CD14-positive monocyte (primary cell): Measurements from ENCODE around the gene KIF2A. TPM values are rescaled to one million over a fixed set of nuclear protein-coding genes. Genes with fewer than 3 reads are reported as not detected.

Experiments used
- DNase-seq, 3 donors: peaks; one replicate each; pipeline ENCODE4 v3.0.0-alpha.2; 2011 to 2022
- H2AFZ ChIP-seq: 2 replicates; pipeline ENCODE4 v1.6.0; 2012; ENCODE audit warnings: mild to moderate bottlenecking, low read depth, low read length, inconsistent platforms; ENCODE audit not compliant: insufficient read depth, poor library complexity, severe bottlenecking
- H3K27ac ChIP-seq, 2 donors: 1 replicate in 1 of 2; 2 replicates in 1 of 2; pipeline ENCODE4 v1.5.1; 2012 to 2013; ENCODE audit warnings: low read length in 2 of 2, control low read depth in 1 of 2, inconsistent platforms in 1 of 2, low read depth in 1 of 2, mild to moderate bottlenecking in 1 of 2
- H3K27me3 ChIP-seq, 2 donors: one replicate each; pipeline versions ENCODE4 v1.6.0 to v1.6.1; 2011 to 2013; ENCODE audit warnings: low read length in 2 of 2; ENCODE audit not compliant: control insufficient read depth in 2 of 2, insufficient read depth in 2 of 2
- H3K36me3 ChIP-seq, 2 donors: replicated peaks in 1 of 2; 1 replicate in 1 of 2; 2 replicates in 1 of 2; pipeline versions ENCODE4 v1.5.1 to v1.6.1; 2012 to 2013; ENCODE audit warnings: low read length in 2 of 2, control low read depth in 1 of 2, inconsistent platforms in 1 of 2, mild to moderate bottlenecking in 1 of 2; ENCODE audit not compliant: insufficient read depth in 2 of 2, control insufficient read depth in 1 of 2
- H3K4me1 ChIP-seq, 2 donors: 1 replicate in 1 of 2; 2 replicates in 1 of 2; pipeline versions ENCODE4 v1.5.1 to v1.6.1; 2012 to 2013; ENCODE audit warnings: low read length in 2 of 2, control low read depth in 1 of 2, inconsistent platforms in 1 of 2, mild to moderate bottlenecking in 1 of 2, moderate library complexity in 1 of 2; ENCODE audit not compliant: insufficient read depth in 2 of 2, control insufficient read depth in 1 of 2
- H3K4me2 ChIP-seq: replicated peaks from 2 replicates; pipeline ENCODE3; 2012; ENCODE audit warnings: low read length, moderate library complexity, mild to moderate bottlenecking; ENCODE audit not compliant: poor library complexity, severe bottlenecking; ENCODE audit errors: extremely low read depth
- H3K4me3 ChIP-seq, 3 experiments: fragments of 200-600 bp in 1 of 3; sonication (generic) in 1 of 3; replicated peaks in 1 of 3; 1 replicate in 2 of 3; 2 replicates in 1 of 3; pipeline ENCODE4 v1.5.1; 2011 to 2013; ENCODE audit warnings: low read length in 3 of 3, mild to moderate bottlenecking in 3 of 3, control low read depth in 2 of 3, low read depth in 2 of 3, inconsistent platforms in 1 of 3, moderate library complexity in 1 of 3
- H3K79me2 ChIP-seq: 2 replicates; pipeline ENCODE4 v1.6.0; 2012; ENCODE audit warnings: mild to moderate bottlenecking, control low read depth, inconsistent platforms, low read length, moderate library complexity; ENCODE audit not compliant: insufficient read depth
- H3K9ac ChIP-seq: 2 replicates; pipeline ENCODE4 v1.6.0; 2017; ENCODE audit warnings: low read length, mild to moderate bottlenecking; ENCODE audit not compliant: insufficient read depth, poor library complexity, severe bottlenecking
- H3K9me3 ChIP-seq, 2 donors: replicated peaks in 1 of 2; 1 replicate in 1 of 2; 2 replicates in 1 of 2; pipeline versions ENCODE4 v1.5.1 to v1.6.1; 2012 to 2013; ENCODE audit warnings: low read length in 2 of 2, control low read depth in 1 of 2; ENCODE audit not compliant: control insufficient read depth in 1 of 2, insufficient read depth in 1 of 2
- H4K20me1 ChIP-seq: 2 replicates; pipeline ENCODE4 v1.6.0; 2012; ENCODE audit warnings: mild to moderate bottlenecking, low read length, control low read depth, moderate library complexity; ENCODE audit not compliant: insufficient read depth
- H3K27ac Mint-ChIP-seq, 7 donors: one replicate each; pipeline ENCODE4 v1.8.0; 2020; ENCODE audit warnings: mild to moderate bottlenecking in 7 of 7, mixed read lengths in 7 of 7, moderate library complexity in 6 of 7, inconsistent platforms in 2 of 7
- H3K27me3 Mint-ChIP-seq, 3 donors: one replicate each; pipeline ENCODE4 v1.8.0; 2021 to 2022; ENCODE audit warnings: low read depth in 3 of 3, mild to moderate bottlenecking in 3 of 3, mixed read lengths in 3 of 3, moderate library complexity in 3 of 3, inconsistent platforms in 1 of 3
- H3K36me3 Mint-ChIP-seq, 2 donors: one replicate each; pipeline ENCODE4 v1.8.0; 2020; ENCODE audit warnings: mixed read lengths in 2 of 2, inconsistent platforms in 1 of 2, mild to moderate bottlenecking in 1 of 2
- H3K4me1 Mint-ChIP-seq: one replicate; pipeline ENCODE4 v1.8.0; 2020; ENCODE audit warnings: mild to moderate bottlenecking, mixed read lengths
- H3K4me3 Mint-ChIP-seq, 2 donors: one replicate each; pipeline ENCODE4 v1.8.0; 2020; ENCODE audit warnings: mild to moderate bottlenecking in 2 of 2, mixed read lengths in 2 of 2, moderate library complexity in 1 of 2
- H3K9me3 Mint-ChIP-seq, 7 donors: one replicate each; pipeline ENCODE4 v1.8.0; 2020 to 2022; ENCODE audit warnings: mixed read lengths in 7 of 7, mild to moderate bottlenecking in 6 of 7, moderate library complexity in 6 of 7, inconsistent platforms in 2 of 7
- WGBS: methylation state at CpG from one replicate; pipeline ENCODE4 v1.1.5; 2013; ENCODE audit warnings: missing lambda C conversion rate; ENCODE audit not compliant: insufficient coverage; 5-methylcytosine and 5-hydroxymethylcytosine counted together
- intact Hi-C, 2 donors: fragments of 100-400 bp; cut with micrococcal nuclease; formaldehyde crosslinking; loops; one replicate each; pipeline versions ENCODE4 v1.15.0 to v1.15.1; 2023
- polyA minus RNA-seq: library from RNA; depleted of rRNA, polyadenylated mRNA; stranded (reverse); fragments of >200 nt; gene quantifications from 2 replicates; pipeline ENCODE4 v1.2.3, GENCODE V29; 2012
- polyA plus RNA-seq, 3 donors: library from polyadenylated mRNA; depleted of rRNA in 1 of 3; unstranded in 2 of 3; stranded (reverse) in 1 of 3; fragments of 300-500 nt in 2 of 3; fragments of >200 nt in 1 of 3; fragmentation: Illumina TruSeq in 2 of 3; gene quantifications; 1 replicate in 2 of 3; 2 replicates in 1 of 3; pipeline ENCODE4 v1.2.3, GENCODE V29; 2012 to 2021
- total RNA-seq, 12 experiments: library from RNA in 1 of 12; stranded (reverse) in 1 of 12; fragments of 120-200 nt in 1 of 12; gene quantifications; one replicate each; pipeline ENCODE4 v1.2.4 and lab custom pipeline; 2013 to 2026; ENCODE audit warnings: mixed read lengths in 6 of 12, inconsistent platforms in 1 of 12
- TF ChIP-seq, protein P1 (sequence below): fragments of 200-600 bp; IDR thresholded peaks from one replicate; pipeline ENCODE4 v1.8.0; 2022; ENCODE audit warnings: antibody characterized with exemption, mild to moderate bottlenecking

The KIF2A gene
- 24.9 TPM for total RNA-seq (2013)
- polyA plus RNA-seq (10 to 100 TPM in 2 of 3 donors, 1 to 10 TPM in 1; 9.7 to 24.6 (median 21.7) TPM), polyA minus RNA-seq (10.1 and 20.2 TPM in 2 replicates), total RNA-seq (lab: John Stamatoyannopoulos, UW) (11.0 to 63.6 (median 27.9) reads per million in 11 experiments)

DNA sequence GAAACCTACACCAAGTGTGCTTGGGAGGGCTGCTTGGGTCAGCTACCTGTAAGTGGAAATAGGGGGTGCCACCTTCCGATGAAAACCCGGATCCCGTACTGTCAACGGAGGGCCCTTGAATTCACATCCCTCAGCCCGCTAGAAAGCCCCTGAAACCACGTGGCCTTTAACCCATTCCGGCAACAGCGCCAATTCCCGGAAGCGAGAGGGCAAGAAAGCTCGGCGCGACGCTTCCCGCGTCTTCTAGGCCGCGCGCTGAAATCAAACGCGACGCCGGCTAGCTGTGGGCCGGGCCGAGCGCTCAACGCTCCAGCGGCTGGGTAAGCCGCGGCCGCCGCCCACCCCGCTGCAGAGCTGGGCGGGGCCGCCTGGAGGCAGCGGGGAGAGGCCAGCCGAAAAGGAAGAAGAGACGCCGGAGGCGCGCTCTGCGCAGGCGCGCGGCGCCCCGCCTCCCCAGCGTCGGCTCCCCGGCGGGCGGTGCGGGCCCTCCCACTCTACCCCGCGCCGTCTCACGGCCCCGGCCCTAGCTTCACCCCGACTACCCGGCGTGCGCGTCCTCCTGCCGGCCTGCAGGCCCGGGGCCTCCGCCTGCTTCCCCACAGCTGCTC, at the start of gene KIF2A:
Gene KIF2A (plus strand): TSS at position 492 of the 608 bp plus-strand sequence. CDS start 267 bp downstream, outside the sequence.
- Histone ChIP-seq H3K9me3 (no peaks in the 10 kb centered on the region), H3K36me3 (no peaks in the 10 kb centered on the region), H3K4me3 (peak within 1 kb of the TSS; percentile 72 to 91 (median 91)), H2AFZ (peak within 1 kb of the TSS; percentile 96), H3K27me3 (no peaks in the 10 kb centered on the region), H3K9ac (peak within 1 kb of the TSS; percentile 85), H3K4me1 (peaks cover 16 to 21% of the 10 kb centered on the region in 2 donors), H3K4me2 (peak within 1 kb of the TSS; percentile 95), H4K20me1 (no peaks in the 10 kb centered on the region), H3K79me2 (peaks cover 46% of the 10 kb centered on the region), H3K27ac (peak within 1 kb of the TSS; percentile 72 to 86)
- Mint-ChIP-seq H3K4me1 (peaks cover 38% of the 10 kb centered on the region), H3K9me3 (no peaks in the 10 kb centered on the region), H3K4me3 (peak within 1 kb of the TSS; percentile 91 to 99), H3K27ac (peak within 1 kb of the TSS; percentile 90 to 96 (median 94)), H3K27me3 (peaks cover 0 to 7% (median 6%) of the 10 kb centered on the region in 3 donors), H3K36me3 (peaks cover 0 to 5% of the 10 kb centered on the region in 2 donors)
- DNase-seq = peak; percentile 87 to 91 (median 87)
- intact Hi-C loops = loop anchor here (10.0 kb wide), 3 partner anchors 49 to 99 kb away; partner anchors contain the start of gene DIMT1 (in 2 of the 2)
- TF ChIP-seq, protein P1, sequence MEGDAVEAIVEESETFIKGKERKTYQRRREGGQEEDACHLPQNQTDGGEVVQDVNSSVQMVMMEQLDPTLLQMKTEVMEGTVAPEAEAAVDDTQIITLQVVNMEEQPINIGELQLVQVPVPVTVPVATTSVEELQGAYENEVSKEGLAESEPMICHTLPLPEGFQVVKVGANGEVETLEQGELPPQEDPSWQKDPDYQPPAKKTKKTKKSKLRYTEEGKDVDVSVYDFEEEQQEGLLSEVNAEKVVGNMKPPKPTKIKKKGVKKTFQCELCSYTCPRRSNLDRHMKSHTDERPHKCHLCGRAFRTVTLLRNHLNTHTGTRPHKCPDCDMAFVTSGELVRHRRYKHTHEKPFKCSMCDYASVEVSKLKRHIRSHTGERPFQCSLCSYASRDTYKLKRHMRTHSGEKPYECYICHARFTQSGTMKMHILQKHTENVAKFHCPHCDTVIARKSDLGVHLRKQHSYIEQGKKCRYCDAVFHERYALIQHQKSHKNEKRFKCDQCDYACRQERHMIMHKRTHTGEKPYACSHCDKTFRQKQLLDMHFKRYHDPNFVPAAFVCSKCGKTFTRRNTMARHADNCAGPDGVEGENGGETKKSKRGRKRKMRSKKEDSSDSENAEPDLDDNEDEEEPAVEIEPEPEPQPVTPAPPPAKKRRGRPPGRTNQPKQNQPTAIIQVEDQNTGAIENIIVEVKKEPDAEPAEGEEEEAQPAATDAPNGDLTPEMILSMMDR = no peak
- WGBS = under 1% methylated on average over 59 of the region's 66 CpGs

DNA sequence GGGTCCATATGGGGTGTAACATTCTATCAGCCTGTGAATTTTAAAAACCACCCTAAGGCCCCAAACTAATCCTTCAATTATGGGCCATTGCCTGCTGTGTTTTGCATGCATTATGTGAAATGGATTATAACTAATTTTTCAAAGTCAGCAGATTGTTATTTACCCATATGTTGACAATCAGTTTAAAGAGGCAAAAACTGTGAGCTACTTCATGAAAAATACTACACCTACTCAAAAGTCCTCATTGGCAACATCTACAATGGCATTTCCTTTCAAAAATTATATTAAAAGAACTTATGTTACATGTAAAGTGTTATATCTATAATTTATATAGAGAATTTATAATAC, 49.0 kb upstream of the KIF2A start:
- Histone ChIP-seq H3K36me3 (no peaks in the 10 kb centered on the region), H2AFZ (no peak overlapping the region), H3K79me2 (no peaks in the 10 kb centered on the region), H3K4me1 (peaks cover 0 to 3% of the 10 kb centered on the region in 2 donors), H4K20me1 (no peaks in the 10 kb centered on the region), H3K27ac (no peak overlapping the region), H3K9ac (no peak overlapping the region), H3K27me3 (no peaks in the 10 kb centered on the region), H3K4me2 (no peak overlapping the region), H3K4me3 (no peak overlapping the region), H3K9me3 (no peaks in the 10 kb centered on the region)
- no peak for DNase-seq
- TF ChIP-seq, protein P1 = no peak
- no peaks in the 10 kb centered on the region for H3K27me3 Mint-ChIP-seq
- H3K4me1 Mint-ChIP-seq = peaks cover 6% of the 10 kb centered on the region
- H3K27ac Mint-ChIP-seq = no peak overlapping the region
- H3K36me3 Mint-ChIP-seq = no peaks in the 10 kb centered on the region
- H3K9me3 Mint-ChIP-seq = peaks cover 0 to 14% (median 3%) of the 10 kb centered on the region in 7 donors
- intact Hi-C loops = no loop called here
- H3K4me3 Mint-ChIP-seq = no peak overlapping the region
